Hepatocyte (in vitro differentiated cells): ENCODE data around the gene RASGRP1. TPM values are rescaled to one million over a fixed set of nuclear protein-coding genes. Genes with fewer than 3 reads are reported as not detected.

Experiments used
- DNase-seq: peaks from one replicate; pipeline ENCODE4 v3.0.0-alpha.2; 2016; ENCODE audit warnings: low spot score
- H2AFZ ChIP-seq: fragments of 200-600 bp; sonication (generic); 2 replicates; pipeline ENCODE4 v1.6.0; 2016; ENCODE audit warnings: antibody characterized with exemption, mild to moderate bottlenecking
- H3K27ac ChIP-seq: fragments of 200-600 bp; sonication (generic); 2 replicates; pipeline ENCODE4 v1.5.1; 2016; ENCODE audit warnings: mild to moderate bottlenecking
- H3K27me3 ChIP-seq: fragments of 200-600 bp; sonication (generic); 2 replicates; pipeline ENCODE4 v1.6.1; 2016
- H3K36me3 ChIP-seq: fragments of 200-600 bp; sonication (generic); replicated peaks from 2 replicates; pipeline ENCODE4 v1.5.1; 2016; ENCODE audit warnings: low read depth; ENCODE audit not compliant: insufficient read depth
- H3K4me1 ChIP-seq: fragments of 200-600 bp; sonication (generic); 2 replicates; pipeline ENCODE4 v1.5.1; 2016; ENCODE audit warnings: mild to moderate bottlenecking, moderate library complexity; ENCODE audit not compliant: insufficient read depth
- H3K4me2 ChIP-seq: fragments of 200-600 bp; sonication (generic); 2 replicates; pipeline ENCODE4 v1.6.0; 2016
- H3K4me3 ChIP-seq: fragments of 200-600 bp; sonication (generic); 2 replicates; pipeline ENCODE4 v1.5.1; 2016; ENCODE audit warnings: mild to moderate bottlenecking
- H3K79me2 ChIP-seq: fragments of 200-600 bp; sonication (generic); 2 replicates; pipeline ENCODE4 v1.6.0; 2017; ENCODE audit warnings: mild to moderate bottlenecking
- H3K9me2 ChIP-seq: fragments of 200-600 bp; sonication (generic); replicated peaks from 2 replicates; pipeline ENCODE4 v1.6.0; 2017; ENCODE audit warnings: mild to moderate bottlenecking; ENCODE audit not compliant: insufficient read depth
- H3K9me3 ChIP-seq: fragments of 200-600 bp; sonication (generic); 2 replicates; pipeline ENCODE4 v1.5.1; 2016; ENCODE audit warnings: low read depth, mild to moderate bottlenecking
- H4K20me1 ChIP-seq: fragments of 200-600 bp; sonication (generic); 2 replicates; pipeline ENCODE4 v1.6.0; 2016; ENCODE audit warnings: mild to moderate bottlenecking; ENCODE audit not compliant: insufficient read depth, poor library complexity, severe bottlenecking
- EZH2 ChIP-seq: fragments of 200-600 bp; sonication (generic); IDR thresholded peaks from 2 replicates; pipeline ENCODE4 v1.6.1; 2016; ENCODE audit warnings: antibody characterized with exemption, mild to moderate bottlenecking, borderline replicate concordance
- EZH2phosphoT487 ChIP-seq: fragments of 200-600 bp; sonication (generic); IDR thresholded peaks from one replicate; pipeline ENCODE4 v1.6.1; 2018; ENCODE audit warnings: antibody characterized with exemption, mild to moderate bottlenecking, low read depth, moderate library complexity; ENCODE audit not compliant: unreplicated experiment, severe bottlenecking
- WGBS: methylation state at CpG from one replicate; pipeline ENCODE4 v1.1.6; 2016; ENCODE audit warnings: low lambda C conversion rate; ENCODE audit errors: missing lambda C conversion rate; 5-methylcytosine and 5-hydroxymethylcytosine counted together
- polyA plus RNA-seq: library from polyadenylated mRNA; unstranded; fragments of >200 nt; fragmentation: Nextera tagmentation; extraction: Ambion mirVana; gene quantifications from 2 replicates; pipeline ENCODE4 v1.2.1, GENCODE V29; 2016
- total RNA-seq: library from RNA; depleted of rRNA; stranded (reverse); fragments of >200 nt; gene quantifications from 2 replicates; pipeline ENCODE4 v1.2.3, GENCODE V29; 2014
- TF ChIP-seq, protein P1 (sequence below): fragments of 200-600 bp; sonication (generic); IDR thresholded peaks from 2 replicates; pipeline ENCODE4 v1.5.1; 2016; ENCODE audit warnings: antibody characterized with exemption, mild to moderate bottlenecking; ENCODE audit not compliant: poor library complexity

The RASGRP1 gene
- total and polyA plus RNA-seq, 2 experiments from 2014 or later: 0.41 to 0.53 TPM

- no peaks in the 10 kb centered on the region for H3K36me3 ChIP-seq
- 52% methylated on average over 2 of the region's 2 CpGs for WGBS
- H3K4me1 ChIP-seq: no peaks in the 10 kb centered on the region
- H4K20me1 ChIP-seq: no peaks in the 10 kb centered on the region
- no peak overlapping the region for H2AFZ ChIP-seq
- no peaks in the 10 kb centered on the region for H3K27me3 ChIP-seq
- no peak for DNase-seq
- TF ChIP-seq EZH2phosphoT487: no peak
- H3K27ac ChIP-seq: no peak overlapping the region
- no peaks in the 10 kb centered on the region for H3K9me3 ChIP-seq
- no peak overlapping the region for H3K4me3 ChIP-seq
- H3K9me2 ChIP-seq: no peaks in the 10 kb centered on the region
- no peaks in the 10 kb centered on the region for H3K79me2 ChIP-seq
- no peak overlapping the region for H3K4me2 ChIP-seq
Observed at GRCh38 chr15:38514601-38515000, 50.0 kb downstream of the RASGRP1 start.

DNA sequence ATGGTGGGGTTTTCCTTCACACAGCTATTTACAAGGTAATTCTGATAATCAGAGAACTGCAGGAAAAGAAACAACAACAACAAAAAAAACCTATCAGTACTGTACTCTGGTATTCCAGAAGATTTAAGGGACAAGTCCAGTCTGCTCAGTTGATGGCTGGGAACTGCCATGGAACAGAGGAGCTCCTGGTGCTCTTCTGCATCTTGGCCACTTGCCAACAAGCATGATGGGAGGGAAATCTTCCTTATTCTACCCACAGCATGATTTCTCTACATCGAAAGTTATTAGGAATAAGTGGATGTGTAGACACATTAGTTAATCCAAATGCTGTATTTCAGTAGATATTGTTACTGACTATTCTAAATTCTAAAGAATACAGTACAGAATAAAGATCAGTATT lies 51.7 kb downstream of the RASGRP1 start:
- Histone ChIP-seq H3K36me3 (no peaks in the 10 kb centered on the region), H3K27ac (no peak overlapping the region), H3K4me3 (no peak overlapping the region), H3K79me2 (no peaks in the 10 kb centered on the region), H4K20me1 (no peaks in the 10 kb centered on the region), H3K4me2 (no peak overlapping the region), H2AFZ (no peak overlapping the region), H3K4me1 (no peaks in the 10 kb centered on the region), H3K9me3 (no peaks in the 10 kb centered on the region), H3K27me3 (no peaks in the 10 kb centered on the region), H3K9me2 (no peaks in the 10 kb centered on the region)
- no peak for TF ChIP-seq EZH2phosphoT487
- no peak for TF ChIP-seq EZH2
- TF ChIP-seq, protein P1, sequence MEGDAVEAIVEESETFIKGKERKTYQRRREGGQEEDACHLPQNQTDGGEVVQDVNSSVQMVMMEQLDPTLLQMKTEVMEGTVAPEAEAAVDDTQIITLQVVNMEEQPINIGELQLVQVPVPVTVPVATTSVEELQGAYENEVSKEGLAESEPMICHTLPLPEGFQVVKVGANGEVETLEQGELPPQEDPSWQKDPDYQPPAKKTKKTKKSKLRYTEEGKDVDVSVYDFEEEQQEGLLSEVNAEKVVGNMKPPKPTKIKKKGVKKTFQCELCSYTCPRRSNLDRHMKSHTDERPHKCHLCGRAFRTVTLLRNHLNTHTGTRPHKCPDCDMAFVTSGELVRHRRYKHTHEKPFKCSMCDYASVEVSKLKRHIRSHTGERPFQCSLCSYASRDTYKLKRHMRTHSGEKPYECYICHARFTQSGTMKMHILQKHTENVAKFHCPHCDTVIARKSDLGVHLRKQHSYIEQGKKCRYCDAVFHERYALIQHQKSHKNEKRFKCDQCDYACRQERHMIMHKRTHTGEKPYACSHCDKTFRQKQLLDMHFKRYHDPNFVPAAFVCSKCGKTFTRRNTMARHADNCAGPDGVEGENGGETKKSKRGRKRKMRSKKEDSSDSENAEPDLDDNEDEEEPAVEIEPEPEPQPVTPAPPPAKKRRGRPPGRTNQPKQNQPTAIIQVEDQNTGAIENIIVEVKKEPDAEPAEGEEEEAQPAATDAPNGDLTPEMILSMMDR: no peak
- WGBS: 100% methylated on average over 1 of the region's 1 CpG
- no peak for DNase-seq

DNA sequence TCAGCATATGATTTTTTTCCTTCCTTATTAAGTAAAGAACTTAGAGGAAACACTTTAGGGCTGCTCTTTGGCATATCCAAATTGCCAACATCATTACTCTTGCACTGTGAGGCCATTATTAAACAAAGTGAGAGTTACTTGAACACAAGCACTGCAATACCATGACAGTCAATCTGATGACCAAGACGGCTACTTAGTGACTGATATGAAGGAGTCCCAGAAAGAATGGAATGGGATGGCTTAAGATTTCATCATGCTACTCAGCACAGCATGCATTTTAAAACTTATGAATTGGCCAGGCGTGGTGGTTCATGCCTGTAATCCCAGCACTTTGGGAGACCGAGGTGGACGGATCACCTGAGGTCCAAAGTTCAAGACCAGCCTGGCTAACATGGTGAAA lies 55.5 kb downstream of the RASGRP1 start:
- Histone ChIP-seq H3K4me2 (no peak overlapping the region), H3K36me3 (no peaks in the 10 kb centered on the region), H3K79me2 (no peaks in the 10 kb centered on the region), H3K27me3 (no peaks in the 10 kb centered on the region), H3K9me2 (no peaks in the 10 kb centered on the region), H2AFZ (no peak overlapping the region), H3K4me1 (no peaks in the 10 kb centered on the region), H3K4me3 (no peak overlapping the region), H3K27ac (no peak overlapping the region), H4K20me1 (no peaks in the 10 kb centered on the region), H3K9me3 (no peaks in the 10 kb centered on the region)
- DNase-seq: no peak
- whole genome bisulfite sequencing: 88% methylated on average over 4 of the region's 4 CpGs
- TF ChIP-seq EZH2phosphoT487 (no peak), EZH2 (no peak)
- TF ChIP-seq, protein P1: no peak

DNA sequence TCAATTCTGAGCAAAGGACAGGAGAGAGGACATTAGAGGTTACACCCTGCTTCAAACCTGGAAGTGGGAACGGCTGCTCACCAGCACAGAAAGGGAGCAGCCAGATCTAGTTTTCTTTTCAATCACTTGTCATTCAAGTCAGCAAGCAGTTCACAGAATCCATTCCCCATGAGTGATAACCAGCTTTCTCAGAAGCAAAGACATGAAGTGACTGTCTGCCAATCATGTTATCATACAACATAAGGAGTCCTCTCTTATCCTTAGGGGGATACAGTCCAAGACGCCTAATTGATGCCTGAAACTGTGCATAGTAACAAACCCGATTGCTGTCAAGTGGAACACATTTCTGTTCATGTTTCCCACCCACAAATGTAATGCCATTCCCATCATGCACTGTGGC lies 56.0 kb downstream of the RASGRP1 start:
- H3K27me3 ChIP-seq: no peaks in the 10 kb centered on the region
- H3K4me2 ChIP-seq: no peak overlapping the region
- no peak overlapping the region for H3K4me3 ChIP-seq
- no peaks in the 10 kb centered on the region for H3K9me3 ChIP-seq
- H3K9me2 ChIP-seq: no peaks in the 10 kb centered on the region
- no peak for DNase-seq
- H3K79me2 ChIP-seq: no peaks in the 10 kb centered on the region
- no peak overlapping the region for H2AFZ ChIP-seq
- TF ChIP-seq EZH2phosphoT487: no peak
- TF ChIP-seq, protein P1: no peak
- TF ChIP-seq EZH2: no peak
- H4K20me1 ChIP-seq: no peaks in the 10 kb centered on the region
- H3K36me3 ChIP-seq: no peaks in the 10 kb centered on the region
- no peak overlapping the region for H3K27ac ChIP-seq
- no peaks in the 10 kb centered on the region for H3K4me1 ChIP-seq
- WGBS: 90% methylated on average over 3 of the region's 3 CpGs
